Suprapubic skin (tissue), 4 donors: ENCODE results near the gene TXLNB.

Source experiments
- POLR2A ChIP-seq, 2 donors: fragments of 450-650 bp; IDR thresholded peaks; one replicate each; pipeline ENCODE4 v1.6.1; 2017; ENCODE audit warnings: antibody characterized with exemption in 2 of 2, mild to moderate bottlenecking in 2 of 2, moderate library complexity in 2 of 2
- POLR2AphosphoS5 ChIP-seq, 3 donors: sonication (generic); formaldehyde crosslinking; IDR thresholded peaks; one replicate each; pipeline ENCODE4 v1.6.1; 2017; ENCODE audit warnings: antibody characterized with exemption in 3 of 3

GRCh38 chr6:139313229-139313628, 21.4 kb upstream of the TXLNB start:
- no peak for TF ChIP-seq POLR2AphosphoS5 (IDR thresholded peaks at IDR 0.05)
- no peak for TF ChIP-seq POLR2A (IDR thresholded peaks at IDR 0.05)
